ENCODE measurements around the gene SLC26A9.

The SLC26A9 gene

GRCh38 chr1:205913451-205914154 is 29.7 kb downstream of the SLC26A9 start:
- TF ChIP-seq REST (IDR thresholded peaks at IDR 0.05; ENCODE audit: low read depth) (no peak), CEBPB (IDR thresholded peaks at IDR 0.05) (no peak), ZBTB7A (IDR thresholded peaks at IDR 0.05; ENCODE audit: low read depth) (no peak), RAD21 (IDR thresholded peaks at IDR 0.05; ENCODE audit: low read depth) (peak; percentile 31; the same call in 1 of the 2 replicates), TAF1 (IDR thresholded peaks at IDR 0.05; ENCODE audit: low read depth) (no peak), MAX (IDR thresholded peaks at IDR 0.05) (0 out of 2 replicates have a peak, but pooled peaks have one; percentile 25), USF1 (IDR thresholded peaks at IDR 0.05) (no peak), TEAD4 (IDR thresholded peaks at IDR 0.05) (peak; percentile 84), FOXM1 (IDR thresholded peaks at IDR 0.05; ENCODE audit: borderline replicate concordance, low read depth) (no peak), NFIC (IDR thresholded peaks at IDR 0.05) (peak; percentile 94), CREB1 (IDR thresholded peaks at IDR 0.05; ENCODE audit: low read depth) (no peak)

- no peak for TF ChIP-seq TAF1 (IDR thresholded peaks at IDR 0.05; ENCODE audit: low read depth)
- TF ChIP-seq YY1 (IDR thresholded peaks at IDR 0.05; ENCODE audit: low read depth) = no peak
- TF ChIP-seq MAX (IDR thresholded peaks at IDR 0.05) = peak; percentile 18; the same call in 1 of the 2 replicates
- TF ChIP-seq USF1 (IDR thresholded peaks at IDR 0.05) = no peak
- TF ChIP-seq TEAD4 (IDR thresholded peaks at IDR 0.05) = no peak
- no peak for TF ChIP-seq EP300 (IDR thresholded peaks at IDR 0.05; ENCODE audit: borderline replicate concordance)
- peak; percentile 84 for TF ChIP-seq RAD21 (IDR thresholded peaks at IDR 0.05; ENCODE audit: low read depth)
- TF ChIP-seq TCF12 (IDR thresholded peaks at IDR 0.05; ENCODE audit: low read depth) = no peak
- TF ChIP-seq CEBPB (IDR thresholded peaks at IDR 0.05) = no peak
- TF ChIP-seq NFIC (IDR thresholded peaks at IDR 0.05) = no peak
- no peak for TF ChIP-seq FOXM1 (IDR thresholded peaks at IDR 0.05; ENCODE audit: borderline replicate concordance, low read depth)
- TF ChIP-seq CREB1 (IDR thresholded peaks at IDR 0.05; ENCODE audit: low read depth) = no peak
- no peak for TF ChIP-seq EGR1 (IDR thresholded peaks at IDR 0.05)
- no peak for TF ChIP-seq REST (IDR thresholded peaks at IDR 0.05; ENCODE audit: low read depth)
- no peak for TF ChIP-seq ZBTB7A (IDR thresholded peaks at IDR 0.05; ENCODE audit: low read depth)
These were observed 35.5 kb downstream of the SLC26A9 start for GRCh38 chr1:205907794-205908193.

- TF ChIP-seq USF1 (IDR thresholded peaks at IDR 0.05) (no peak), ZBTB7A (IDR thresholded peaks at IDR 0.05; ENCODE audit: low read depth) (no peak), CREB1 (IDR thresholded peaks at IDR 0.05; ENCODE audit: low read depth) (no peak), YY1 (IDR thresholded peaks at IDR 0.05; ENCODE audit: low read depth) (no peak), CEBPB (IDR thresholded peaks at IDR 0.05) (no peak), FOXM1 (IDR thresholded peaks at IDR 0.05; ENCODE audit: borderline replicate concordance, low read depth) (no peak), EGR1 (IDR thresholded peaks at IDR 0.05) (no peak), NFIC (IDR thresholded peaks at IDR 0.05) (no peak), RAD21 (IDR thresholded peaks at IDR 0.05; ENCODE audit: low read depth) (no peak), TAF1 (IDR thresholded peaks at IDR 0.05; ENCODE audit: low read depth) (no peak), TCF12 (IDR thresholded peaks at IDR 0.05; ENCODE audit: low read depth) (no peak), TEAD4 (IDR thresholded peaks at IDR 0.05) (no peak), REST (IDR thresholded peaks at IDR 0.05; ENCODE audit: low read depth) (no peak), EP300 (IDR thresholded peaks at IDR 0.05; ENCODE audit: borderline replicate concordance) (no peak), MAX (IDR thresholded peaks at IDR 0.05) (no peak)
These were observed 46.9 kb downstream of the SLC26A9 start for GRCh38 chr1:205896351-205896750.

Data from Ishikawa (cell line).